ENCODE results near the gene NLRC3.

NLRC3 gene

DNA sequence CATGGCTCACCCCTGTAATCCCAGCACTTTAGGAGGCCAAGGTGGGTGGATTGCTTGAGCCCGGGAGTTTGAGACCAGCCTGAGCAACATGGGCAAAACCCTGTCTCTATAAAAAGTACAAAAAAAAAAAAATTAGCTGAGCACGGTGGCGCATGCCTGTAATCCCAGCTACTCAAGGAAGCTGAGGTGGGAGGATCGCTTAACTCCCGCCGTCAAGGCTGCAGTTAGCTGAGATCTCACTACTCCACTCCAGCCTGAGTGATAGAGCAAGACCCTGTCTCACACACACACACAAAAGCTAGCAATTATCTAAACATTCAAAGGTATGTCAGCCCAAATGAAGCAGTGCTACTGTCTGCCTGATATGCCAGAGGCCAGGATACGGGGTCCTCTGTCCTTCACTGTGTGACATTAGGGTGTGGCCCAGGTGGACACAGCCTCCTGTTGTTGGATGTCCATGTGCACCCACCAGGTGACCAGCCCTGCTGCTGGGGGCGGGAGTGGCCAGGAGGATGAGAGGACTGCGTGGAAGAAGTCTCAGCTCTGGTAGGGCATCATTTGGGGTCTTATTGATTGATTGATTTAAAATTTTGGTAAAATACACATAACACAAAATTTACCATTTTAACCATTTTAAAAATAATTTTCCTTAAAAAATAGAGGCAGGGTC is 3.9 kb downstream of the NLRC3 start:
- TF ChIP-seq, protein P1, sequence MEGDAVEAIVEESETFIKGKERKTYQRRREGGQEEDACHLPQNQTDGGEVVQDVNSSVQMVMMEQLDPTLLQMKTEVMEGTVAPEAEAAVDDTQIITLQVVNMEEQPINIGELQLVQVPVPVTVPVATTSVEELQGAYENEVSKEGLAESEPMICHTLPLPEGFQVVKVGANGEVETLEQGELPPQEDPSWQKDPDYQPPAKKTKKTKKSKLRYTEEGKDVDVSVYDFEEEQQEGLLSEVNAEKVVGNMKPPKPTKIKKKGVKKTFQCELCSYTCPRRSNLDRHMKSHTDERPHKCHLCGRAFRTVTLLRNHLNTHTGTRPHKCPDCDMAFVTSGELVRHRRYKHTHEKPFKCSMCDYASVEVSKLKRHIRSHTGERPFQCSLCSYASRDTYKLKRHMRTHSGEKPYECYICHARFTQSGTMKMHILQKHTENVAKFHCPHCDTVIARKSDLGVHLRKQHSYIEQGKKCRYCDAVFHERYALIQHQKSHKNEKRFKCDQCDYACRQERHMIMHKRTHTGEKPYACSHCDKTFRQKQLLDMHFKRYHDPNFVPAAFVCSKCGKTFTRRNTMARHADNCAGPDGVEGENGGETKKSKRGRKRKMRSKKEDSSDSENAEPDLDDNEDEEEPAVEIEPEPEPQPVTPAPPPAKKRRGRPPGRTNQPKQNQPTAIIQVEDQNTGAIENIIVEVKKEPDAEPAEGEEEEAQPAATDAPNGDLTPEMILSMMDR (IDR thresholded peaks at IDR 0.05; ENCODE audit: borderline replicate concordance, insufficient read depth, low read depth, low read length), result no peak
- no peak overlapping the region for H3K4me3 ChIP-seq (ENCODE audit: low read depth, low read length)

DNA sequence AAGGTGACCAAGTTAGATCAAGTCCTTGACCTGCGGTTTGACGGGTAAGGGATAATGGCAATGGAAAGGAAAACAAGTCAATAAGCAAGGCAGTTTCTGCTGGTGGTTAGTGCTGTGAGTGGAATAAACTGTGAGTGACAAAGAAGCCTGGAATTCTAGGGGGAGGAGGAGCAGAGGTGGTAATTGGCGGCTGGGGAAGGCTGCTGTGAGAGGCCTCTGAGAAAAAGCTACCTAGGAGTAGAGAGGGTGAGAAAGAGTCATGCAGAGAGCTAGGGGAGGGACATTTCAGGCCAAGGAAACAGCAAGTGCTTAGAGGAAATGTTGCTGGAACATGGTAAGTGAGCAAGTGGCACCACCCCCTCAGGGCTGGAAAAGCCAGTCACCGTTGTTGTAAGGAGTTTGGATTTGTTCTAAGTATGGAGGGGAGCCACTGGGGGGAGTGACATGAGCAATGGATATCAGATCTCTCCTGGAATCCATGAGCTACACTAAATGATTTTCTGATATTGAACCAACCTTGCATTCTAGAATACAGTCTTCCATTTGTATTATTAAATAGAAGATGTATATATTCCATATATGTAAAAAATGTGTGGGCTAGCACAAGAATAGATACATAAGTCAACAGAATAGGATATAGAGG is 6.7 kb downstream of the NLRC3 start:
- TF ChIP-seq, protein P1 (IDR thresholded peaks at IDR 0.05; ENCODE audit: borderline replicate concordance, insufficient read depth, low read depth, low read length), result no peak
- H3K4me3 ChIP-seq (ENCODE audit: low read depth, low read length), result no peak overlapping the region

DNA sequence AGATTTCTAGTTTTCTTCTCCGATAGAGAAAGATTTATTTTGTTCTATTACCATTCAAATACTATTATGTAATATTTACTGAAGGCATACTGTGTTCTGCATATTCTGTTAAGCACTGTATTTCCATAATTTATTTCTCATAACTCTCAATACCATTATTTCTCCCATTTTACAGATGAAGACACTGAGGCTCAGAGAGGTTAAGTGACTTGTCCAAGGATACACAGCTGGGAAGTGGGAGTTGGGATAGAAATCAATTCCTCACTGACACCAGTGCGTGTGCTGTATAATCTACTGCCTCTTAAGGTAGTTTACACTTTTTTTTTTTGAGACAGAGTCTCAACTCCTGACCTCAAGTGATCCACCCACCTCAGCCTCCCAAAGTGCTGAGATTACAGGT is 7.4 kb downstream of the NLRC3 start:
- TF ChIP-seq, protein P1 (IDR thresholded peaks at IDR 0.05; ENCODE audit: borderline replicate concordance, insufficient read depth, low read depth, low read length), result no peak
- no peak overlapping the region for H3K4me3 ChIP-seq (ENCODE audit: low read depth, low read length)

DNA sequence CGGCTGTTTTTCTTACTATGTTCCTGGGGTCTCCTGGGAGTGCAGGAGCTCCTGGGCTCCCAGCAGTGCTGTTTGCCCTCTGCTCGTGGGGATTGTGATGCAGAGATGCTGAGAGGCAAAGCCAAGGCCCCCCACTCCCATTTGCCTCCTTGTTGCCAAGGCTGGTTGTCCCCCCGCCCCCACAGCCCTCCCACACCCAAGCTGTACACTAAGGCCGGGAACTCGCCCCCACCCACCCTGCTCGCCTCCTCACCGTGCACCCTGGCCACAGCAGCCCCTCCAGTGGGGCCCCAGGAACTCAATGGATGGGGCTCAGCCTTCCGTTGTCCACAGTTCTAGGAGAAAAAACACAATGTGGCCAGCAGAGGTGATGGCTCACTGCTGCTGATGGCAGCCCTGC is 10.2 kb downstream of the NLRC3 start:
- TF ChIP-seq, protein P1 (IDR thresholded peaks at IDR 0.05; ENCODE audit: borderline replicate concordance, insufficient read depth, low read depth, low read length), result no peak

DNA sequence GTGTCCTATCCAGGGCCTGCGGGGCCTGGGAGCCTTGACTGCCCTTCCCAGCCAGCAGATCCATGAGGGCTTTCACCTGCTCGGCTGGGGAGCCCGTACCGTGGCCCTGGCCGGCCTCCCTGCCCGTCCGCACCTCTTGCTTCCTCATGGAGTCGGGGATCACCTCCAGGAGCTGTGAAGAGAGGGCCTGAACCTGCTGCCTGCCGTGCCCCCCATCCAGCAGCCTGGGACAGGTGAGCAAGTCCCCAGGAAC is 12.4 kb downstream of the NLRC3 start:
- no peak overlapping the region for H3K4me3 ChIP-seq (ENCODE audit: low read depth, low read length)
- TF ChIP-seq, protein P1 (IDR thresholded peaks at IDR 0.05; ENCODE audit: borderline replicate concordance, insufficient read depth, low read depth, low read length), result no peak

More for the DNA sequence above, 10.2 kb downstream of the NLRC3 start:
- H3K4me3 ChIP-seq (ENCODE audit: low read depth, low read length), result no peak overlapping the region

DNA sequence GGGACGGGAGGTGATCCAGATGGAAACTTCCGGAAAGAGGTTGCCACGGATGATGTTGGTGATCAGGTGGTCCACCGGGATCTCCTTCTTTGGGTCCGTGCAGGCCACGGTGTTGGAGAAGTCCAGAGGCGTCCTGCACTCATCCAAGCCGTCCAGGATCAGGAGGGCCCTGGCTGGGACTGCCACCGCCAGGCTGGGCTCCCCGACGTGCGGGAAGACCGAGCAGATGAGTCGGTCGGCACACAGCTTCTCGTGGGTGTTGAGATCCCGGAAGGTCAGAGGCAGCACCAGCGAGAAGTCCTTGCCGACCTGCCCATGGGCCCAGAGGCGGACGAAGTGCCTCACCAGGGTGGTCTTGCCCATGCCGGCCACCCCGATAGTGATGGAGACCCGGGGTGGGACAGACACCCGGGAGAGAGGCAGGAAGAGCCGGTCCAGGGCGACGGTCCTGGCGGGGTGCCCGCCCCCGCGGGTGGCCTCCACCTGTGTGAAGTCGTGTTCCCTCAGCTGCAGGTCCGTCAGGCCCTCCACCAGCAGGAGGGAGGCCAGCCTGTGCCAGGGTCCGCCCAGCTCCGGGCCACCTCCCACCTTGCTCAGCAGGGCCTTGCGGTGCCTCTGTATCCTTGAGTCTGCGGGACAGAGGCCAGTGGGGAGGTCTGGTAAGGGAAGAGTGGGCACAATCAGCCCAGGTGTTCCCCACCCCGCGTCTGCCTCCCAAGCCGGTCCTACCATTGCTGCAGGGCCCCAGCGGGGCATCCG is 12.9 kb downstream of the NLRC3 start:
- H3K4me3 ChIP-seq (ENCODE audit: low read depth, low read length), result no peak overlapping the region
- TF ChIP-seq, protein P1 (IDR thresholded peaks at IDR 0.05; ENCODE audit: borderline replicate concordance, insufficient read depth, low read depth, low read length), result no peak

Data from GM12875 (cell line).